Right forelimb (tissue), 1 donor: Measurements from ENCODE around the gene SPPL2C.

Experiments
- DNase-seq: peaks from one replicate; pipeline ENCODE4 v3.0.0-alpha.2; 2018

Gene SPPL2C

GRCh38 chr17:45828582-45829133, 16.0 kb upstream of the SPPL2C start:
- no peak for DNase-seq

DNA sequence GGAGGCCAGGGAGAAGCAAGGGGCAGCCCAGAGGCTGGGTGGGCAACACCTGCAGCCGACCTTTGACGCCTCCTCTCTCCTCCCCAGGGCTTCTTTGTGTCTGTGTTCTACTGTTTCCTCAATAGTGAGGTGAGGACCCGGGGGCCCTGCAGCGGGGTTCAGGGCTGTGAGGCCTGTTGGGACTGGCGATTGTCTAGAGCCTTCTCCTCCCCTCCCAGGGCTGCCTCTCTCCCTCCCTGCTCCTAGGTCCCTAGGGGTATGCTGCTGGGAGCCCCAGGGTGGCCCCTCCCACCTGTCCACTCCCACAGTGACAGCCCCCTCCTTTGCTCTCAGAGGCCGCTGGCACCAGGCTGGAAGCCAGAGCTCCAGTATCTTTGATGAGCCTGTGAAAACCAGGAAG, 10.8 kb upstream of the SPPL2C start:
- no peak for DNase-seq

DNA sequence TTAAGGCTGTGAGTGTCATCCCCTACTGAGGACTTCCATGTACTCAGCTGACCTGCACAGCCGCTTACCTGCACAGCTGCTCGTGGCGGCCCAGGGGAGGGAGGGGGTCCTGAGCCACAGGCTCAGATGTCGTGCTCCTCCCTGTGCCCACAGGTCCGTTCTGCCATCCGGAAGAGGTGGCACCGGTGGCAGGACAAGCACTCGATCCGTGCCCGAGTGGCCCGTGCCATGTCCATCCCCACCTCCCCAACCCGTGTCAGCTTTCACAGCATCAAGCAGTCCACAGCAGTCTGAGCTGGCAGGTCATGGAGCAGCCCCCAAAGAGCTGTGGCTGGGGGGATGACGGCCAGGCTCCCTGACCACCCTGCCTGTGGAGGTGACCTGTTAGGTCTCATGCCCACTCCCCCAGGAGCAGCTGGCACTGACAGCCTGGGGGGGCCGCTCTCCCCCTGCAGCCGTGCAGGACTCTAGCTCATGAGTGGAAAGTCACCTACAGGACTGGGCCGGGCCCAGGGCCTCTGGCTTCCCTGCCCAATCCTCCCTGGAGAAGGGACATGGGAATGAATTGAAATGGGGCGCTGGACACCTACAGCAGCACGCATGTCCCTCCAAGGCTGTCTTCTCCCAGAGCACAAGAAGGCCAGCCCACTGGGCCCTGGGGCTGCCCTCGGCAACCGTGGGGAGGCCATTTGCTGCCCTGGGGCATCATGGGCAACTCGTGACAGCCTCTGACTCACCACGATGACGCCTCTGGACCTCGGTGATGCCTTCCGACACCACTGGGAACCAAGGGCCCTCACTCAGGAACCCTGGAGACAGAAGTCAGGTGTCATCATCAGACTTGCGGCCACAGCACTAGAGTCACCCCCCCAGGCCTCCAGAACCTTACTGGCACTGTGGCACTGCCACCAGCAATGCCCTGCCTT, 9.9 kb upstream of the SPPL2C start:
- no peak for DNase-seq

- DNase-seq: no peak
Observed at GRCh38 chr17:45835481-45835880, 9.2 kb upstream of the SPPL2C start.

DNA sequence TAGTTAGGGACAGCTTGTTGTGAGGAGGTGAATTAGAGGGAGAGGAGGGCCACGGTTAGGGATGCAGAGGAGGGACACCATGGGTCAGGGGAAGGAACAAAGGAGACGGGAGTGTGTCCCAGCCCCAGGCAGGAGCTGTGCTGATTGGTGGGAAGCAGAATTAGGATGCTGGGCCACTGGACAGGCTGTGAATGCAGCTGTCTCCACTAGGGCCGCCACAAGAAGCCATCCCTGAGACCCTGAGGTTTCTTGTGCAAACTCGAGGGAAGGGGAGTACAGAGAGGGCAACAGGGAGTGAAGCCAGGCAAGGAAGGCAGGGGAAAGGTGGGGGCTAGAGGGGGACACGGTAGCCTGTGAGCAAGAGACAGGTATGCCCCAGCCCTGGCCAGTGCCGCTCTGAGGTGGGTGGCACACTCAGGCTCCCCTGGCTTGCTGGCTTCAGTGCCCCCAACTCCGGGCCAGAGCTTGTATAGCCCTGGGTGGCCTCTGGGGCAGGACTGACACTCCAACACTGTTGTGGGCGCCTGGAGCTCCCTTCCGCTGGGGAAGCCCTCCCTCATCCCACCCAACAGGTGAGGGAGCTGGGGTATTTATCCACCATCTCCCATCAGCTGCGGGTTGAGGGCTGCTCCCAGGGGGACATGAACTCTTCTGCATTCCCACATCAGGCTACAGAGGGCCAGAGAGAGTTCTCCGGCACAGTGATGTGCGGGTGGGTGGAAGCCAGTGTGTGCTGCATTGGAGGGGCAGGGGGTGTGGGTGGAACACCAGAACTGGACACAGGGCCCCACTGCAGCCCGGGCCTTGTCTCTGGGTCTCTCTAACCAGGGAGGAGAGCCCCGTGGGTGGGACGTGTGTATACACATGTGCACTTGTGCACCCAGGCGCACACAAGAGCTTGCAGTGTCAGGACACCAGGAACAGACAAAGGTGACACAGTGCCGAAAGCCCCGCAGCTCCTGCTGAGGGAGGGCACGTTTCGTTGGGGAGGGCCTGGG, 8.3 kb upstream of the SPPL2C start:
- DNase-seq: no peak

- DNase-seq: no peak
Observed at GRCh38 chr17:45837187-45837586, 7.5 kb upstream of the SPPL2C start.

DNA sequence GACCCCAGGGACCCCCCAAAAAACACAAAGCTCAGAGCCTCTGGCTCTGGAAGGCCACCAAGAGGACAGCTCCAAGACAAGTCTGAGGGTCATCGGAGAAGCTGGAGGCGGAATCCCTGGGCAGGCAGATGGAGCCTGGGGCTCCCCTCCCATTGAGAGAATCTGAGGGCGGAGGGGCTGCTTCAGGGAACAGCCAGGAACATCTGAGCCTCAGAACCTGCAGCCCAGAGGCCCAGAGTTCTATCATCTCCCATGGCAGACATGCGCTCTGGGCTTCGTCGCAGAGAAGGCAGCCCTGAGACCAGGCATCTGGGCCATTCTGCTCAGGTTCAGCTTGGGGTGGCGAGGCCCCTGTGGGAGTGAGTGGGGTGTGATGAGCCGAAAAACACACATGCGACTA, 7.1 kb upstream of the SPPL2C start:
- no peak for DNase-seq

- no peak for DNase-seq
Observed at GRCh38 chr17:45838751-45839295, 5.9 kb upstream of the SPPL2C start.

DNA sequence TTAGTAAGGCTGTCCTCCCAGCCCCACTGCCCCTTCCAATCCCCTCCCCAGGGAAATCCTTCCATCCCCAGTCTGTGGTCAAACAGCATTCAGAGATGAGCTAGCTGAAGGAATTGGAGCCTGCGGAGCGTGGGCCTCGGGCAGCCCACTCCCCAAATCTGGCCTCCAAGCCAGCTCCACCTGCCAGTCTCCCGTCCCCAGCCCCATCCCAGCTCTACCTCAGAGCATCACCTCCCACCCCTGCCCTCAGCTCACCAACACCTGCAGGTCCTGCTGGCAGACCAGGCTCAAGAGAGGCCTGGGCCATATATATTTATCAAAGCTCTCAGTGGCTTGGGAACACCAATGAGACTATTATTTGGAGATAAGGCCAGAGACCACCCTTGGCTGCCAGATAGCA, 5.2 kb upstream of the SPPL2C start:
- DNase-seq: no peak

DNA sequence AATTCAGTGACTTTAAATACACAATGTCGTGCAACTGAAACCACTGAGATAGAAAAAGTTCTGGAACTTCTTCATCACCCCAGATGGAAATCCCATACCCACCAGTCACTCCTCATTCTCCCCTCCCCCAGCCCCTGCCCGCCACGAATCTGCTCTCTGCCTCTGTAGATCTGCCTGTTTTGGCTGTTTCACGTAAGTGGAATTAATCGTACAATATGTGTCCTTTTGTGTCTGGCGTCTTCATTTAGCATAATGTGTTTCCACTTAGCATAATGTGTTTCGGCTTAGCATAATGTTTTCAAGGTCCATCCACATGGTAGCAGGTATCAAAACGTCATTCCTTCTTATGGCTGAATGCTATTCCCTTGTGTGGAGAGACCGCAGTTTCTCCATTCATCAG, 3.5 kb upstream of the SPPL2C start:
- DNase-seq: no peak

- no peak for DNase-seq
Observed at GRCh38 chr17:45841883-45842525, 2.7 kb upstream of the SPPL2C start.

DNA sequence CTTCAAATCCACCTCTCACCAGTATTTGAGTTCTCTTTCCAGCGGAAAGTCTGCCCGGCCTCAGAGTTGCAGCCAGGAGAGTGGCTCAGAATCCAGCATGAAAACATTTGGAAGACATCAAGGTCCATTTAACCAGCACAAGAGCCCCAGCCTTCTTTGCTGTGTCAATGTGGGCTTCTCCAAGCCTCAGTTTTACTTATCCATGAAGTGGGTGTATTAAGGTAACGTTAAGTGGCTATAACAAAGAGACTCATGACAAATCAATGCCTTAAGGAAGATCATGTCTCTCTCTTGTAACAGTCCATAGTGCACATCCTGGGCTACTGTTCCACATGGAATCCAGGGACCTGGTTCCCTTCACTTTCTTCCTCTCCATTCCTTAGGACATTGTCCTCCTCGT, 959 bp upstream of the SPPL2C start:
- DNase-seq: no peak

DNA sequence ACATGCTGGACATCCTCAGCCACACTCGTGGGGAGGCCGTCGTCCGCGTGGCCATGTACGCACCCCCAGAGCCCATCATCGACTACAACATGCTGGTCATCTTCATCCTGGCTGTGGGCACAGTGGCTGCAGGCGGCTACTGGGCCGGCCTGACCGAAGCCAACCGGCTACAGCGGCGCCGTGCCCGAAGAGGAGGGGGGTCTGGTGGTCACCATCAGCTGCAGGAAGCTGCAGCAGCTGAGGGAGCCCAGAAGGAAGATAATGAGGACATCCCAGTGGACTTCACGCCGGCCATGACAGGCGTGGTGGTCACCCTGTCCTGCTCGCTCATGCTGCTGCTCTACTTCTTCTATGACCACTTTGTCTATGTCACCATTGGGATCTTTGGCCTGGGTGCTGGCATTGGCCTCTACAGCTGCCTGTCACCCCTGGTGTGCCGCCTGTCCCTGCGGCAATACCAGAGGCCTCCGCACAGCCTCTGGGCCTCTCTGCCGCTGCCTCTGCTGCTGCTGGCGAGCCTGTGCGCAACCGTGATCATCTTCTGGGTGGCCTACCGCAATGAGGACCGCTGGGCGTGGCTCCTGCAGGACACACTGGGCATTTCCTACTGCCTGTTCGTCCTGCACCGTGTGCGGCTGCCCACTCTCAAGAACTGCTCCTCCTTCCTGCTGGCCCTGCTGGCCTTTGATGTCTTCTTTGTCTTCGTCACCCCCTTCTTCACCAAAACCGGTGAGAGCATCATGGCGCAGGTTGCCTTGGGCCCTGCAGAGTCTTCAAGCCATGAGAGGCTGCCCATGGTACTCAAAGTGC, 900 bp downstream of the SPPL2C start:
- DNase-seq: no peak

GRCh38 chr17:45846223-45846622, 1.5 kb downstream of the SPPL2C start:
- DNase-seq: no peak

DNA sequence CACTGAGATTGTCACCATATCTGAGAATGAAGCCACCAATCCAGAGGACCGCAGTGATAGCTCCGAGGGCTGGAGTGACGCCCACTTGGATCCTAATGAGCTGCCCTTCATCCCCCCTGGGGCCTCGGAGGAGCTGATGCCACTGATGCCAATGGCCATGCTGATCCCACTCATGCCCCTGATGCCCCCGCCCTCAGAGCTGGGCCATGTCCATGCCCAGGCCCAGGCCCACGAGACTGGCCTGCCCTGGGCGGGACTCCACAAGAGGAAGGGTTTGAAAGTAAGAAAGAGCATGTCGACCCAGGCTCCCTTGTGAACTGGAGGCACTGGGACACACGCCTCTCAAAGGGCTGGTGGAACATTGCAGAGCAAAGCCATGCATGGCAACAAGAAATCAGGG, 2.0 kb downstream of the SPPL2C start:
- no peak for DNase-seq

GRCh38 chr17:45847101-45847500, 2.4 kb downstream of the SPPL2C start:
- DNase-seq: no peak

DNA sequence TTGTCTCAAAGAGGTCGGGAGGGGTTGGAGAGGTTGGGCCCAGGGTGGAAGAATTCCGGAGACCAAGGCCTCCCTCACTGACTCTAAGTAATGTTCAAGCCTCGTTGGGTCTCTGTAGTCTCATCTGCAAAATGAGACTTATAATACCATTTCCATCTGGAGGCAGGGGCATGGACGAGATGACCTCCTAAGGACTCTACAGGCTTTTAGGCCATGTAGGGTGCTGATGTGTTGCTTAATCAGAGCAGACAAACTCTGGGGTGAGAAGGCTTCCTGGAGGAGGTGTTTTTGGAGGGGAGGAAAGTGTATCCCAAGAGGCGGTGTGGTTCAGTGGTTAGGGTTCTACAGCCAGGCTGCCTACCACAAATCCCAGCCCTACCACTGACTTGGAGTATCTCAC, 3.1 kb downstream of the SPPL2C start:
- no peak for DNase-seq

DNA sequence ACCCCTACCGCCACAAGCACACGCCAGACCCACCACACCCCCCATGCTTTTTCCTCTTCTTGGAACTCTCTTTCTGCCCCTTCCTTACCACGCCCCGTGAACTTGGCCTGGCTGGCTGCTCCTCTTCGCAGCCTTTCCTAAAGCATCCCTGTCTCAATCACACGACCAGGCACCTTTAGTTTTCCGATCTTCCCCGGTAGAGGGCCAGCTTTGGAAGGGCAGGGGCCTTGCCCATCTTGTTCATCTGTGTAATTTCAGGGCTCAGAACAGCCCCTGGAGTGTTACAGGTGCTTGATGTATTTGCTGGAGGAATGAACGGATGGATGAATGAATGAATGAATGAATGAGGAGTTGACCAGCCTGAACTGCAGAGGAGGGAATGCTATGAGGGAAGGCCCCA, 3.7 kb downstream of the SPPL2C start:
- no peak for DNase-seq

DNA sequence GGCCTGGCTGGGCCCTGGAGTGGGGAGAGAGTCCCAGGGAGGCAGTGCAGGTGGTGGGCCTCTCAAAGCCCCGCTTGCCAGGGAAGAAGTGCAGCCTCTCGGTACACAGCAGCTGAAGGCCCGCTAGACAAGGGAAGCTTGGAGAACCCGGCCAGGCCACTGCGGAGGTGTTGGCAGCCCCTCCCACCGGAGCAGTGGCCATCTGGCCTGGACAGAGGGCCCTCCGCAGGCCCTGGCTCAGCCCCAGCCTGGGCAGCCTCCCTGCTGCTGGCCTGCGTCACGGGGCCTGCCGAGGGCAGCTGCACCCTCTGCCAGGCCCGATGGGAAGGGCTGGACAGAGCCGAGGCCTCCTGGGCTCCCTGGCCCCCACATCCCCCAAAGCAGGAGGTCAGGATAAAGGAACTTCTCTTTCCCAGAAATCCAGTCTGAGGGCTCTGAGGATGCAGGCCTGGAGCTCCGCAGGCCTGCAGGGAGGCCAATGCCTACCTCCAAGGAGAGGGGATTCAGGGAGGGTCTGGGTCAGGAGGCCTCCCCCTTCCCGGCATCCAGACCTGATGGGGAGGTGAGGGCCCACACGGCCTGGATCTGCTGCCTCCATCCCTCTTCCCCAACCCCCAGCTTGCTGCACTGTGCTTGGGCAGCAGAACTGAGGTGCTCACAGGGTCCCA, 4.3 kb downstream of the SPPL2C start:
- no peak for DNase-seq

GRCh38 chr17:45849536-45849990, 4.9 kb downstream of the SPPL2C start:
- DNase-seq: no peak

GRCh38 chr17:45850011-45850410, 5.3 kb downstream of the SPPL2C start:
- no peak for DNase-seq
